Astrocyte (in vitro differentiated cells and primary cell): ENCODE data around the gene DNAJA1.

Source experiments
- CTCF ChIP-seq: IDR thresholded peaks from 2 replicates; pipeline ENCODE4 v1.5.1; 2011; ENCODE audit warnings: low read depth, mild to moderate bottlenecking, inconsistent platforms, low read length, moderate library complexity; ENCODE audit not compliant: insufficient read depth
- EZH2 ChIP-seq: IDR thresholded peaks from 2 replicates; pipeline ENCODE4 v1.6.1; 2012; ENCODE audit warnings: mild to moderate bottlenecking, low read length, inconsistent platforms; ENCODE audit not compliant: insufficient read depth

GRCh38 chr9:33019797-33020196 is 5.3 kb upstream of the DNAJA1 start:
- TF ChIP-seq CTCF (no peak), EZH2 (no peak)
